GM10248 (cell line): Measurements from ENCODE around the gene P2RY2.

Experiments
- CTCF ChIA-PET: fragments of 300-600 bp; sonication (Branson Sonifier 250); formaldehyde crosslinking; extraction: SDS; loops from one replicate; lab custom pipeline; 2021; ENCODE audit warnings: antibody characterized with exemption; lab: Yijun Ruan, JAX
- POLR2A ChIA-PET: fragments of 350-650 bp; sonication (Branson Sonifier 250); formaldehyde crosslinking; extraction: SDS; loops from one replicate; lab custom pipeline; 2020; ENCODE audit warnings: antibody characterized with exemption; lab: Yijun Ruan, JAX
- DNase-seq: peaks from one replicate; pipeline ENCODE4 v3.0.0; 2012; ENCODE audit errors: extremely low spot score
- TF ChIP-seq, protein P1 (sequence below): IDR thresholded peaks from 2 replicates; pipeline ENCODE4 v1.5.1; 2012; ENCODE audit warnings: mild to moderate bottlenecking, low read depth; ENCODE audit errors: extremely low read depth, missing control alignments, control extremely low read depth

P2RY2 gene

DNA sequence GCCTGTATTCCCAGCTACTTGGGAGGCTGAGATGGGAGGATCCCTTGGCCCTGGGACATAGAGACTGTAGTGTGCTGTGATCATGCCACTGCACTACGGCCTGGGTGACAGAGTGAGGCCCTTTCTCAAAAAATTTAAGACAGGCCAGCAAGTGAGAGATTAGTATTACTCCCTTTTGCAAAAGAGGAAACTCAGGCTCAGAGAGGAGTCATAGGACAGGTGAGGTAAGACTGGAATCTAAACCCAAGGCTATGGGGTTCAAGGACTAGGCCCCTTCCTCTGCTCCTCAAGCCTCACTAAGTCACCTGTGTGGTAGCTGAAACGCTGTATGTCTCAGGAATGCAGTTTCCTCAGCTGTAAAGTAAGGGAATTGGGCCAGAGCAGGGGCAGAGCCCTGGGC, 1.6 kb upstream of the P2RY2 start:
- ChIA-PET POLR2A (no interaction called here), CTCF (interaction anchor here (1.3 to 1.9 kb wide), 3 partner anchors 8 to 65 kb away, joined by 4 to 5 read pairs (median 4); no protein-coding TSS in a partner anchor)
- TF ChIP-seq, protein P1, sequence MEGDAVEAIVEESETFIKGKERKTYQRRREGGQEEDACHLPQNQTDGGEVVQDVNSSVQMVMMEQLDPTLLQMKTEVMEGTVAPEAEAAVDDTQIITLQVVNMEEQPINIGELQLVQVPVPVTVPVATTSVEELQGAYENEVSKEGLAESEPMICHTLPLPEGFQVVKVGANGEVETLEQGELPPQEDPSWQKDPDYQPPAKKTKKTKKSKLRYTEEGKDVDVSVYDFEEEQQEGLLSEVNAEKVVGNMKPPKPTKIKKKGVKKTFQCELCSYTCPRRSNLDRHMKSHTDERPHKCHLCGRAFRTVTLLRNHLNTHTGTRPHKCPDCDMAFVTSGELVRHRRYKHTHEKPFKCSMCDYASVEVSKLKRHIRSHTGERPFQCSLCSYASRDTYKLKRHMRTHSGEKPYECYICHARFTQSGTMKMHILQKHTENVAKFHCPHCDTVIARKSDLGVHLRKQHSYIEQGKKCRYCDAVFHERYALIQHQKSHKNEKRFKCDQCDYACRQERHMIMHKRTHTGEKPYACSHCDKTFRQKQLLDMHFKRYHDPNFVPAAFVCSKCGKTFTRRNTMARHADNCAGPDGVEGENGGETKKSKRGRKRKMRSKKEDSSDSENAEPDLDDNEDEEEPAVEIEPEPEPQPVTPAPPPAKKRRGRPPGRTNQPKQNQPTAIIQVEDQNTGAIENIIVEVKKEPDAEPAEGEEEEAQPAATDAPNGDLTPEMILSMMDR: no peak
- no peak for DNase-seq

DNA sequence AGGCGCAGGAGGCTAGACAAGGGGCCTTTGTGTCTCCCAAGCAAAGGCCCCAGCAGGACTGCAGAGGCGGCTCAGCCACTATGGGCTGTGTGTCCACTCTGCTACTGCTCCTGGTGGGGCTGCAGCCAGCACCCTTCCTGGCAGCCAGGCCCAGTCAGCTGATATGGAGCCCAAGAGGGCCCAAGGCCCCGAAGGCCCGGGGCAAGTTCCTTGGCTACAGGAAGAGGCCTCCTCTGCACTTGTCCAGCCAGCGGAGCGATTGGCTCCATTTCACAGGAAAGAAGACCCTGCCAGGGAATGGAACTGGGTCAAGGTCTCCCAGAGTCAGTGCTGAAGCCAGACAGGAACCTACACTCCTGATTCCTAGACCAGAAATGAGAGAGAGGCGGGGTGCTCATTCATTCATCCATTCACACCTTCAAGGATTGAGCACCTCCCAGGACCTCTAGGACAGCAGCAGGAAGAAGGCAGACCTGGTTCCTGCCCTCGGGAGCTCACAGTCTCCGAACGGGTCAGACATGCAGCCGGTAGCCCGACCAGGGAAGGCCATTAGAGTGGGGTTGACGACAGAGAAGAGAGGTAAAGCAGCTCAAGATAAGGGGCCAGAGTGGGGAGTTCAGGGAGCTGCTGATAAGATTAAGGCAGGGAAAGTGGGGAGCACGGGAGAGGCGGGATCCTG, 811 bp upstream of the P2RY2 start:
- DNase-seq: no peak
- CTCF ChIA-PET: interaction anchor here (0.8 to 1.9 kb wide), 6 partner anchors 9 to 456 kb away, joined by 3 to 5 read pairs (median 4); no protein-coding TSS in a partner anchor
- POLR2A ChIA-PET: no interaction called here
- TF ChIP-seq, protein P1: no peak

DNA sequence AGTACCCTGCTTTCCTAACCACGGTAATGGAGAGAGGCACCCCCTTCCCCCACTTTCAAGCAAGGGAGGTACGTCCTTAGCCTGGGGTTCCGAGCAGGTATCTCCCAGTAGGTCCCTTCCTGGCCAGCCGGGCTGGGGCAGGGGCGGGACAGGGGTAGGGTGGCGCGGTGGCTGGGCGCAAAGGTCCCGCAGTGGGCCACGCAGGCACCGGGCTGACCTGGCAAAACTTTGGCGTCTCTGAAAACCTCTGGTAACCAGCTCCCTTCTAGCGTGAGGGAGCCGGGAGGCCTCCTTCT, 323 bp upstream of the P2RY2 start:
- no peak for DNase-seq
- TF ChIP-seq, protein P1: no peak
- ChIA-PET POLR2A (no interaction called here), CTCF (interaction anchor here (0.8 to 1.9 kb wide), 6 partner anchors 9 to 456 kb away, joined by 3 to 5 read pairs (median 4); no protein-coding TSS in a partner anchor)

DNA sequence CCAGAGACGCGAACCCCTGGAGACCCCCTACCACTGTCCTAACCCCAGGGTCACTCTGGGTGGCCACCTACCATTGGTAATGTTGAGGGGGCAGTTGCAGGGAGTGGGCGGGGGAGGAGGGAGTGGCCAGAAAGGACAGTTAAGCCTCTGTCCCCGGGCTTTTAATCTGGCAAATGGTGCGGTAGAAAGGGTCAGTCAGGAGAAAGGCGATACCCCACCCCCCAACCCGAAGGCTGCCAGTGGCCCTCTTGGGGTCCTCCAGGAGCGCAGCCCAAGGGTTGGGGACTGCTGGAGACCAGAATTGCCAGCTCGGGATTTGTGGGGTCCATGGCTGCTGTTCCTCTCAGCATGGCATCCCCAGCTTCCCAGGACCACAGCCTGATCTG, 742 bp downstream of the P2RY2 start:
- ChIA-PET CTCF (interaction anchor here (1.0 to 2.3 kb wide), 4 partner anchors 12 to 70 kb away, joined by 3 to 12 read pairs (median 4); no protein-coding TSS in a partner anchor), POLR2A (no interaction called here)
- TF ChIP-seq, protein P1: no peak
- DNase-seq: no peak

DNA sequence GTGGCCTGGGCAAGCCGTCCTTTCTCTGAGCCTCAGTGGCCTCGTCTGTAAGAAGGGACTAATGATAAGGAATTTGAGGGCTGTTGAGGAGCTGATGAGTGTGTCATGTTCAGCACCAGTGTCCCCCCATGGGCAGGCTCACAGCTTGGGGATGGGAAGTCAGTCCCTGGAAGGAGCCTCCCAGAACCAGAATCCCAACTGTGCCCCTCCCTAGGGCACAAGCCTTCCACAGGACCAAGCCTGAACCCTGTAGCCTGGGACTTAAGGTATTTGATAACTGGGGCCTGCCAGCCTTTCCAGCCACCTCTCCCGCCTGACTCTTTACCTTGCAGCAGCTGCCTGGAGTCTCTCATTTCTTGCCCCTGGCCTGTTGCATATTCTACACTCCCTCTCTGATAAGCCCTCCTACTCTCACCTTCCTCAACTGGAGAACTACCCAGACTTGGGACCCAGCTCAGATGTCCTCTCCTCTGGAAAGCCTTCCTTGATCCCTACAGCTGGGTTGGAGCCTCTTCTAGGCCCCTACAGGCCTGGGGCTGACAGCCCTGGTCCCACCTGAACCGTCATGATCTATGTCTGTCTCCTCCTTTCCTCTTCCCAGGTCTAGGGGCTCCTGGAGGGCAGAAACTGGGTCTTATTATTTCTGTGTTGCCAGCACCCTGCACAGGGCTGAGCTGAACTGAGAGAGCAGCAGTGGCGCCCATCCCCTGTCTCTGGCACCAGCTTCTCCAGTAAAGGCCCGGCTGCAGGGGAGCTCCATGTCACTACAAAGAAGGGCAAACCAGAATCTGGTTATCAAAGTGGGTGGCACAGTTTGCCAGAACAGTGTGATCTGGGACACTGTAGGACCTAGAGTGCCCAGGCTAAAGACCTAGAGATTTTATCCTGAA, 1.6 kb downstream of the P2RY2 start:
- ChIA-PET POLR2A (no interaction called here), CTCF (interaction anchor here (1.0 to 2.3 kb wide), 5 partner anchors 13 to 69 kb away, joined by 3 to 12 read pairs (median 5); no protein-coding TSS in a partner anchor)
- TF ChIP-seq, protein P1: no peak
- DNase-seq: no peak

DNA sequence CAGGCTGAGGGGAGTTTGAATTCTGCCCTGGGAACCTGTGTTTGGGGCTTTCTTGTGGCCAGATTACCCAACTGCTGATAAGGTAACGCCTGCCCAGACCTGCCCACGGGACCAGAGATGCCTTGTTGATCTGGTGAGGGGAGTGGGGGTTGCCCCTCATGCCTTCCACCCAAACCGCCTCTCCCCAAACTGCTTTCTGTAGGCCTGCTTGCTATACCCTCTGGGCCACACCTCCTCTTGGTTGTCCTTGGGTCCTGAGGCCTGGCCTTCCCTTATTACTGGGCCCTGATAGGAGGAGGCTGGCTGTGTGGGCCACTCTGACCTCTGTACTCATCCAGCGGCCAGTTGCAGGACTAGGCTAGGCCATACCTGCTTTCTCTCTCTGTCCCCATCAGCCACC, 3.4 kb downstream of the P2RY2 start:
- ChIA-PET POLR2A (no interaction called here), CTCF (interaction anchor here (0.9 to 1.6 kb wide), 2 partner anchors 12 to 43 kb away, joined by 3 to 4 read pairs; no protein-coding TSS in a partner anchor)
- DNase-seq: no peak
- TF ChIP-seq, protein P1: no peak
